Ovary (tissue), 3 donors: ENCODE results near the gene GNAL.

Experiments used
- EP300 ChIP-seq: sonication (generic); formaldehyde crosslinking; IDR thresholded peaks from one replicate; pipeline ENCODE4 v1.6.1; 2017; ENCODE audit warnings: antibody characterized with exemption
- POLR2A ChIP-seq: fragments of 450-650 bp; IDR thresholded peaks from one replicate; pipeline ENCODE4 v1.6.1; 2017; ENCODE audit warnings: antibody characterized with exemption, mild to moderate bottlenecking, moderate library complexity
- TF ChIP-seq, protein P1 (sequence below), 3 donors: fragments of 450-650 bp in 2 of 3; fragments of 200-600 bp in 1 of 3; IDR thresholded peaks; one replicate each; pipeline versions ENCODE4 v1.5.1 to v1.8.0; 2016 to 2022; ENCODE audit warnings: antibody characterized with exemption in 3 of 3, mild to moderate bottlenecking in 1 of 3
- donor health status: DM: no; HTN: no; CAD: no.

DNA sequence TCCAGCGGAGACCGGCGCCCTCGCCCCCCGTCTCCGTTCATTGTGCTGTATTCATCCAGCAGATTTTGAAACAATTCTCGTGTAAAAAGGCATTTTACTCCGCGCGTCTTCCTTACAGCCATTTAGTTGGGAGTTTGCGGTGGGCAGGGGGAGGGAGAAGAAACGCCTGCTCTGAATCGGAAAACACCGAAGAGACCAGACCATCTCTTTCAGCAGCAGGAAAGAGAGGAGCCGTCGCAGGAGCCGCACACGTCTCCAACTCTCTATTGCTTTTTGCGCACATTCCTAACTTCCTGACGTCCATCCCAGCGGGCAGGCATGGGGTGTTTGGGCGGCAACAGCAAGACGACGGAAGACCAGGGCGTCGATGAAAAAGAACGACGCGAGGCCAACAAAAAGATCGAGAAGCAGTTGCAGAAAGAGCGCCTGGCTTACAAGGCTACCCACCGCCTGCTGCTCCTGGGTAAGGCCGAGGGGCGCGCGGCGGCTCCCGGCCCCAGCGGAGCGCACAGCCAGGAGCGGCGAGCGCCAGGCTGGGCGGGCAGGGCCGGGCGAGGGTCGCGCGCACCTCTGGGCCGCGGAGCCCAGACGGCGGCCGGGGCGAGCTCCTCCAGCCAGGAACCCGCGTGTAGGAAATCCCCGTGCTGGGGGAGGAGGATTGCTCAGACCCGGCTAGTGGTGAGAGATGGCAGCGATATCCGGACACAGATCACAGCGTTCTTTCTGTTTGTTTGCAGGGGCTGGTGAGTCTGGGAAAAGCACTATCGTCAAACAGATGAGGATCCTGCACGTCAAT, 63.2 kb downstream of the GNAL start:
- TF ChIP-seq, protein P1, sequence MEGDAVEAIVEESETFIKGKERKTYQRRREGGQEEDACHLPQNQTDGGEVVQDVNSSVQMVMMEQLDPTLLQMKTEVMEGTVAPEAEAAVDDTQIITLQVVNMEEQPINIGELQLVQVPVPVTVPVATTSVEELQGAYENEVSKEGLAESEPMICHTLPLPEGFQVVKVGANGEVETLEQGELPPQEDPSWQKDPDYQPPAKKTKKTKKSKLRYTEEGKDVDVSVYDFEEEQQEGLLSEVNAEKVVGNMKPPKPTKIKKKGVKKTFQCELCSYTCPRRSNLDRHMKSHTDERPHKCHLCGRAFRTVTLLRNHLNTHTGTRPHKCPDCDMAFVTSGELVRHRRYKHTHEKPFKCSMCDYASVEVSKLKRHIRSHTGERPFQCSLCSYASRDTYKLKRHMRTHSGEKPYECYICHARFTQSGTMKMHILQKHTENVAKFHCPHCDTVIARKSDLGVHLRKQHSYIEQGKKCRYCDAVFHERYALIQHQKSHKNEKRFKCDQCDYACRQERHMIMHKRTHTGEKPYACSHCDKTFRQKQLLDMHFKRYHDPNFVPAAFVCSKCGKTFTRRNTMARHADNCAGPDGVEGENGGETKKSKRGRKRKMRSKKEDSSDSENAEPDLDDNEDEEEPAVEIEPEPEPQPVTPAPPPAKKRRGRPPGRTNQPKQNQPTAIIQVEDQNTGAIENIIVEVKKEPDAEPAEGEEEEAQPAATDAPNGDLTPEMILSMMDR (IDR thresholded peaks at IDR 0.05), result no peak
- no peak for TF ChIP-seq POLR2A
- no peak for TF ChIP-seq EP300
